ENCODE data around the gene KCND3. TPM values are rescaled to one million over a fixed set of nuclear protein-coding genes. Genes with fewer than 3 reads are reported as not detected.

KCND3 gene
- total RNA-seq, 5 donors from 2014 or later (not counting 1 experiment from before 2014, with no cell fraction given) = not detected

DNA sequence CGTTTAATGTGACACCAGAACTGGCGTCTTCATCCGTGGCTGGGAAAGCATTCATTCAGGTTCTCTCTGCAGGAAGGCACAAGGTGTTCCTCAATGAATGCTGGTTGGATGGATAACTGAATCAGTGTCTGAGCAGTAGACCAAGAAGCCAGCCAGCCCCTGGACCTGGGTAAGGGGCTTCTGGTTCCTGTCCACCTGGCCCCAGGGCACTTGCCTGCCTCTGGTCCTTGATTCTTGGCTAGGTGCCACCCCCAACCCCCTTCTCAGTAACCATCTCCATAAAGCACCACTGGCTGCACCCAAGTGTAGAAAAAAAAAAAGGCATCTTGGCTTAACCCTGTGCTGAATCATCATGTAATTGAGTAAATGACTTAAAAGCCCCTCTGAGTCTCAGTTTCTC lies 59.1 kb downstream of the KCND3 start:
- Mint-ChIP-seq H3K9me3 (no peaks in the 10 kb centered on the region), H3K27ac (no peak overlapping the region), H3K27me3 (peaks cover 17 to 24% of the 10 kb centered on the region in 2 donors), H3K36me3 (no peaks in the 10 kb centered on the region), H3K4me1 (no peaks in the 10 kb centered on the region), H3K4me3 (no peak overlapping the region)
- DNase-seq = no peak
- ChIA-PET CTCF (no interaction called here), POLR2A (no interaction called here)
- no peaks in the 10 kb centered on the region for H3K9me3 ChIP-seq
- H3K4me3 ChIP-seq (ENCODE audit: control insufficient read depth in 1 of 2, extremely low read depth in 1 of 2, low read length in 1 of 2) = no peak overlapping the region
- H3K36me3 ChIP-seq (ENCODE audit: control insufficient read depth in 2 of 2, extremely low read depth in 1 of 2, insufficient read depth in 1 of 2, low read length in 1 of 2) = no peaks in the 10 kb centered on the region
- H3K27ac ChIP-seq (ENCODE audit: low read length) = no peak overlapping the region
- peaks cover 0 to 23% of the 10 kb centered on the region in 2 experiments for H3K27me3 ChIP-seq (replicated peaks in 1 of 2; ENCODE audit: control insufficient read depth in 2 of 2, extremely low read depth in 1 of 2, insufficient read depth in 2 of 2, low read length in 1 of 2)
- ATAC-seq (replicated peaks in 1 of 4) = no peak
- H3K4me1 ChIP-seq (ENCODE audit: control insufficient read depth in 1 of 2, extremely low read depth in 1 of 2, insufficient read depth in 2 of 2, low read length in 2 of 2) = no peaks in the 10 kb centered on the region
- 87% methylated on average over 3 of the region's 3 CpGs for WGBS (ENCODE audit: insufficient coverage)

GRCh38 chr1:111928531-111928930 lies 60.9 kb downstream of the KCND3 start:
- Histone ChIP-seq H3K27me3 (replicated peaks in 1 of 2; ENCODE audit: control insufficient read depth in 2 of 2, extremely low read depth in 1 of 2, insufficient read depth in 2 of 2, low read length in 1 of 2) (peaks cover 0 to 21% of the 10 kb centered on the region in 2 experiments), H3K4me3 (ENCODE audit: control insufficient read depth in 1 of 2, extremely low read depth in 1 of 2, low read length in 1 of 2) (no peak overlapping the region), H3K4me1 (ENCODE audit: control insufficient read depth in 1 of 2, extremely low read depth in 1 of 2, insufficient read depth in 2 of 2, low read length in 2 of 2) (no peaks in the 10 kb centered on the region), H3K27ac (ENCODE audit: low read length) (no peak overlapping the region), H3K36me3 (ENCODE audit: control insufficient read depth in 2 of 2, extremely low read depth in 1 of 2, insufficient read depth in 1 of 2, low read length in 1 of 2) (no peaks in the 10 kb centered on the region), H3K9me3 (no peaks in the 10 kb centered on the region)
- H3K27me3 Mint-ChIP-seq = peaks cover 20 to 24% of the 10 kb centered on the region in 2 donors
- POLR2A ChIA-PET = interaction anchor here in 1 of 2 donors (0.7 kb wide), 1 partner anchor 9 kb away, joined by 4 read pairs; no protein-coding TSS in a partner anchor
- no peak for ATAC-seq (replicated peaks in 1 of 4)
- no peaks in the 10 kb centered on the region for H3K9me3 Mint-ChIP-seq
- H3K4me1 Mint-ChIP-seq = no peaks in the 10 kb centered on the region
- DNase-seq = no peak
- no peak overlapping the region for H3K27ac Mint-ChIP-seq
- H3K4me3 Mint-ChIP-seq = no peak overlapping the region
- 89% methylated on average over 3 of the region's 4 CpGs for WGBS (ENCODE audit: insufficient coverage)
- CTCF ChIA-PET = no interaction called here
- H3K36me3 Mint-ChIP-seq = no peaks in the 10 kb centered on the region

GRCh38 chr1:111927652-111928051 lies 61.8 kb downstream of the KCND3 start:
- no peak for DNase-seq
- CTCF ChIA-PET = no interaction called here
- no peaks in the 10 kb centered on the region for H3K36me3 Mint-ChIP-seq

GRCh38 chr1:111924786-111925185 lies 64.7 kb downstream of the KCND3 start:
- peaks cover 0 to 2% (median 0%) of the 10 kb centered on the region in 3 donors for H3K4me1 Mint-ChIP-seq
- no peak for ATAC-seq (replicated peaks in 1 of 4)
- 40% methylated on average over 1 of the region's 2 CpGs for WGBS (ENCODE audit: insufficient coverage)
- no peaks in the 10 kb centered on the region for H3K9me3 Mint-ChIP-seq
- Histone ChIP-seq H3K9me3 (no peaks in the 10 kb centered on the region), H3K4me3 (ENCODE audit: control insufficient read depth in 1 of 2, extremely low read depth in 1 of 2, low read length in 1 of 2) (no peak overlapping the region), H3K4me1 (ENCODE audit: control insufficient read depth in 1 of 2, extremely low read depth in 1 of 2, insufficient read depth in 2 of 2, low read length in 2 of 2) (no peaks in the 10 kb centered on the region), H3K36me3 (ENCODE audit: control insufficient read depth in 2 of 2, extremely low read depth in 1 of 2, insufficient read depth in 1 of 2, low read length in 1 of 2) (no peaks in the 10 kb centered on the region), H3K27ac (ENCODE audit: low read length) (no peak overlapping the region), H3K27me3 (replicated peaks in 1 of 2; ENCODE audit: control insufficient read depth in 2 of 2, extremely low read depth in 1 of 2, insufficient read depth in 2 of 2, low read length in 1 of 2) (peaks cover 0 to 30% of the 10 kb centered on the region in 2 experiments)
- POLR2A ChIA-PET = no interaction called here
- no peak overlapping the region for H3K4me3 Mint-ChIP-seq
- no peak for DNase-seq
- peaks cover 27 to 32% of the 10 kb centered on the region in 2 donors for H3K27me3 Mint-ChIP-seq
- H3K36me3 Mint-ChIP-seq = no peaks in the 10 kb centered on the region
- CTCF ChIA-PET = no interaction called here
- no peak overlapping the region for H3K27ac Mint-ChIP-seq

More at GRCh38 chr1:111927652-111928051, 61.8 kb downstream of the KCND3 start:
- Histone ChIP-seq H3K9me3 (no peaks in the 10 kb centered on the region), H3K27me3 (replicated peaks in 1 of 2; ENCODE audit: control insufficient read depth in 2 of 2, extremely low read depth in 1 of 2, insufficient read depth in 2 of 2, low read length in 1 of 2) (peaks cover 0 to 21% of the 10 kb centered on the region in 2 experiments), H3K4me1 (ENCODE audit: control insufficient read depth in 1 of 2, extremely low read depth in 1 of 2, insufficient read depth in 2 of 2, low read length in 2 of 2) (no peaks in the 10 kb centered on the region), H3K4me3 (ENCODE audit: control insufficient read depth in 1 of 2, extremely low read depth in 1 of 2, low read length in 1 of 2) (no peak overlapping the region), H3K27ac (ENCODE audit: low read length) (no peak overlapping the region), H3K36me3 (ENCODE audit: control insufficient read depth in 2 of 2, extremely low read depth in 1 of 2, insufficient read depth in 1 of 2, low read length in 1 of 2) (no peaks in the 10 kb centered on the region)
- peaks cover 19 to 23% of the 10 kb centered on the region in 2 donors for H3K27me3 Mint-ChIP-seq
- no peak overlapping the region for H3K27ac Mint-ChIP-seq
- WGBS (ENCODE audit: insufficient coverage) = 63% methylated on average over 2 of the region's 2 CpGs
- POLR2A ChIA-PET = interaction anchor here in 1 of 2 donors (0.7 kb wide), 1 partner anchor 10 kb away, joined by 4 read pairs; no protein-coding TSS in a partner anchor
- H3K9me3 Mint-ChIP-seq = no peaks in the 10 kb centered on the region
- ATAC-seq (replicated peaks in 1 of 4) = no peak
- no peak overlapping the region for H3K4me3 Mint-ChIP-seq
- H3K4me1 Mint-ChIP-seq = no peaks in the 10 kb centered on the region

DNA sequence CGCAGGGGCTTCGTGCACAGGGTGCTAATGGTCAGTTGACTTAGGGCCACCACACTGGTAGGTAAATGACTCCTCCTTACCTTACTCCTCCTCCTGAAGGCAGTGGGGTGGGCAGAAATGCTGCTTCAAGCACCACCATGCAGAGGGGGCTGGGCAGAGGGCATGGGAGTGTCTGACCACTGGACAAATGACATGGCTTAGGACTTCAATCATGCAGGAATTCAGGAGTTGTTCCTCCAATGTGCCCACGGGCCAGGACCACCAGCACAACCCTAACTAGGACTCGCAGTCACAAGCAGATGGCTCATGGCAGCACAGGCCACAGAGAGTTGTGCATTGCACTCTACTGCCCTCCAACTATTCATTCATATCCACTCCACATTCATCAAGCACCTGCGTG lies 65.7 kb downstream of the KCND3 start:
- Mint-ChIP-seq H3K27me3 (peaks cover 25 to 31% of the 10 kb centered on the region in 2 donors), H3K36me3 (no peaks in the 10 kb centered on the region), H3K27ac (no peak overlapping the region), H3K4me3 (no peak overlapping the region), H3K4me1 (peaks cover 0 to 2% (median 0%) of the 10 kb centered on the region in 3 donors), H3K9me3 (no peaks in the 10 kb centered on the region)
- Histone ChIP-seq H3K9me3 (no peaks in the 10 kb centered on the region), H3K27ac (ENCODE audit: low read length) (no peak overlapping the region), H3K4me1 (ENCODE audit: control insufficient read depth in 1 of 2, extremely low read depth in 1 of 2, insufficient read depth in 2 of 2, low read length in 2 of 2) (no peaks in the 10 kb centered on the region), H3K36me3 (ENCODE audit: control insufficient read depth in 2 of 2, extremely low read depth in 1 of 2, insufficient read depth in 1 of 2, low read length in 1 of 2) (no peaks in the 10 kb centered on the region), H3K27me3 (replicated peaks in 1 of 2; ENCODE audit: control insufficient read depth in 2 of 2, extremely low read depth in 1 of 2, insufficient read depth in 2 of 2, low read length in 1 of 2) (peaks cover 0 to 38% of the 10 kb centered on the region in 2 experiments), H3K4me3 (ENCODE audit: control insufficient read depth in 1 of 2, extremely low read depth in 1 of 2, low read length in 1 of 2) (no peak overlapping the region)
- CTCF ChIA-PET = no interaction called here
- POLR2A ChIA-PET = no interaction called here
- WGBS (ENCODE audit: insufficient coverage) = 72% methylated on average over 2 of the region's 5 CpGs
- ATAC-seq (replicated peaks in 1 of 4) (no peak), DNase-seq (no peak)

DNA sequence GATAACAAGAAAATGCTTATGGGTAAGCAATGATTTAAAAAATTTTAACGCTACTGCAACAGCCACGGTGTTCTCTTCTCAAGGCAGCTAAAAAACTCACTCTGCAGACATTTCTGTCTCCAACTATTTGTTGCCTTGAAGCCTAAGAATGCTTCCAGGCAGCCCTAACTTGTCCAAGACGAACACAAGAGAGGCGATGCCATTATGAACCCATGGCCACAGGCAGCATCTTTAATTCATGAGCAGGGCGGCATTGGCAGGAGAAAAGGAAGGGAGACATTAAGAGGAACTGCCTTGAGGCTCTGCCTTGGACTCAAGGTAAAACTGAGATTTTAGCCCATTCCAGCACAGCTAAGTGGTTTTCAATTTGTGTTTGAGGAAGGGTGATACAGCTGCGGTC lies 67.5 kb downstream of the KCND3 start:
- WGBS (ENCODE audit: insufficient coverage) = 80% methylated on average over 2 of the region's 6 CpGs
- Histone ChIP-seq H3K27ac (ENCODE audit: low read length) (no peak overlapping the region), H3K27me3 (replicated peaks in 1 of 2; ENCODE audit: control insufficient read depth in 2 of 2, extremely low read depth in 1 of 2, insufficient read depth in 2 of 2, low read length in 1 of 2) (peaks cover 0 to 29% of the 10 kb centered on the region in 2 experiments), H3K4me1 (ENCODE audit: control insufficient read depth in 1 of 2, extremely low read depth in 1 of 2, insufficient read depth in 2 of 2, low read length in 2 of 2) (no peaks in the 10 kb centered on the region), H3K9me3 (no peaks in the 10 kb centered on the region), H3K36me3 (ENCODE audit: control insufficient read depth in 2 of 2, extremely low read depth in 1 of 2, insufficient read depth in 1 of 2, low read length in 1 of 2) (no peaks in the 10 kb centered on the region), H3K4me3 (ENCODE audit: control insufficient read depth in 1 of 2, extremely low read depth in 1 of 2, low read length in 1 of 2) (no peak overlapping the region)
- DNase-seq = no peak
- POLR2A ChIA-PET = no interaction called here
- CTCF ChIA-PET = no interaction called here
- Mint-ChIP-seq H3K27ac (no peak overlapping the region), H3K36me3 (no peaks in the 10 kb centered on the region), H3K27me3 (peaks cover 27 to 40% of the 10 kb centered on the region in 2 donors), H3K4me3 (no peak overlapping the region), H3K4me1 (peaks cover 0 to 2% (median 0%) of the 10 kb centered on the region in 3 donors), H3K9me3 (no peaks in the 10 kb centered on the region)
- ATAC-seq (replicated peaks in 1 of 4) = no peak

All from T-cell (primary cell).